ENCODE data around the gene IL9. TPM values are rescaled to one million over a fixed set of nuclear protein-coding genes. Genes with fewer than 3 reads are reported as not detected.

The IL9 gene
- total RNA-seq, 1 donor from 2014 or later, result not detected

DNA sequence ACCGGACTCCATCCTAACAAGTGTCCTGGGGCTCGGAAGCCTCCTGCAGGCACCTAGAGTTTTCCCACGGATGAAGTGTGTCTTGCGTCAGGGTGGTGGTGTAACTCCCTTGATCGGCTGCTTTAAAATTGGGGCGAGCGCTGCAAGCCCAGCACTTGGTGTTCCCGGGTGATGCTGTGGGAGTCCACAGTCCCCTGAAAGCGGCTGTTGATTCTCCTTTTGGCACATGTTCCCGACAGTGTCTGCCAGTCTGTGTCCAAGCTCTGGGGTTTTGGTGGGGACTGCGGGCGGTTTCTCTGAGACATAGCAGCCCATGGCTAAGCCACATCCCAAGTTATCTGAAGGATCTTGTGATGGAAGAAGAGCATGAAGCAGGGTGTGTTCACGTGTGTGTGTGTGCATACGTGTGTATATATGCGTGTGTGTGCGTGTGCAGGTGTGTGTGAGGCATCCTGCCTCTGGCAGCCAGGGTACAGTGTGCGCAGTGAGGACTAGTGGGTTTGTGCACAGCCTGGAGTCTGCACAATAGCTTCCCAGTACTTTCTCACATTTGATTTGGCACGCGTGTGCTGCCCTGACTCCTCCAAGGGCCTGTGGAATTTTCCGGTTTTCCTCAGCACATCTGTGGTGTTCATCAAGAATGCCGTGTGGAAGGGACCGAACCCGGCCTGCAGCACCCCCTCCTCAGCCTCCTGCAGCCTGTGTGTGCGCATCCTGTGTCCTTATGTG is 44.3 kb downstream of the IL9 start:
- peaks cover 6% of the 10 kb centered on the region for H3K9me3 Mint-ChIP-seq (ENCODE audit: low read depth)
- no peaks in the 10 kb centered on the region for H3K4me1 Mint-ChIP-seq (ENCODE audit: low read depth)
- TF ChIP-seq, protein P1, sequence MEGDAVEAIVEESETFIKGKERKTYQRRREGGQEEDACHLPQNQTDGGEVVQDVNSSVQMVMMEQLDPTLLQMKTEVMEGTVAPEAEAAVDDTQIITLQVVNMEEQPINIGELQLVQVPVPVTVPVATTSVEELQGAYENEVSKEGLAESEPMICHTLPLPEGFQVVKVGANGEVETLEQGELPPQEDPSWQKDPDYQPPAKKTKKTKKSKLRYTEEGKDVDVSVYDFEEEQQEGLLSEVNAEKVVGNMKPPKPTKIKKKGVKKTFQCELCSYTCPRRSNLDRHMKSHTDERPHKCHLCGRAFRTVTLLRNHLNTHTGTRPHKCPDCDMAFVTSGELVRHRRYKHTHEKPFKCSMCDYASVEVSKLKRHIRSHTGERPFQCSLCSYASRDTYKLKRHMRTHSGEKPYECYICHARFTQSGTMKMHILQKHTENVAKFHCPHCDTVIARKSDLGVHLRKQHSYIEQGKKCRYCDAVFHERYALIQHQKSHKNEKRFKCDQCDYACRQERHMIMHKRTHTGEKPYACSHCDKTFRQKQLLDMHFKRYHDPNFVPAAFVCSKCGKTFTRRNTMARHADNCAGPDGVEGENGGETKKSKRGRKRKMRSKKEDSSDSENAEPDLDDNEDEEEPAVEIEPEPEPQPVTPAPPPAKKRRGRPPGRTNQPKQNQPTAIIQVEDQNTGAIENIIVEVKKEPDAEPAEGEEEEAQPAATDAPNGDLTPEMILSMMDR (IDR thresholded peaks at IDR 0.05; ENCODE audit: unreplicated experiment), result no peak
- no peaks in the 10 kb centered on the region for H3K36me3 Mint-ChIP-seq (ENCODE audit: insufficient read depth)
- no peak for DNase-seq (ENCODE audit: low spot score, unreplicated experiment)
- H3K27ac Mint-ChIP-seq, result no peak overlapping the region
- no peak overlapping the region for H3K4me3 Mint-ChIP-seq (ENCODE audit: low read depth)
- H3K27me3 Mint-ChIP-seq, result peaks cover 30% of the 10 kb centered on the region

DNA sequence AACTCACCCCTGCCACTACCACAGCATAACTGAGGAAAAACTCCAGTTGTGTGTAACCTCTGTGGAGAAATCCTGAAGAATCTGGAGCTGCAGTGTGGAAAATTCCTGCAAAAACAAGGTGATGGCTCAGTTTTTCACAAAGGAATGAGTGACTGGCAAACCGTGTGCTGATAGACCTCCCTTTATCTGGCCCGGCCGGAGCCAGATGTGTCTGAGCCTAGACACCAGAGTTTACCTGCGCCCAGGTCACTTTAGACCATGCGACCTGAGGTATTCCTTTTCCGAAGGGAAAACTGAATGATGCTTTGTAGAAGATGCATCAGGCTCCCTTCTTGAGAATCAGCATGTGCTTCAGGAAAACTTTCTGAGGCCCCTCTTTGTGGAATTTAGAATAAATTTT is 45.0 kb downstream of the IL9 start:
- Mint-ChIP-seq H3K4me1 (ENCODE audit: low read depth) (no peaks in the 10 kb centered on the region), H3K27ac (no peak overlapping the region), H3K4me3 (ENCODE audit: low read depth) (no peak overlapping the region), H3K36me3 (ENCODE audit: insufficient read depth) (no peaks in the 10 kb centered on the region), H3K27me3 (peaks cover 23% of the 10 kb centered on the region), H3K9me3 (ENCODE audit: low read depth) (peaks cover 6% of the 10 kb centered on the region)
- TF ChIP-seq, protein P1 (IDR thresholded peaks at IDR 0.05; ENCODE audit: unreplicated experiment), result no peak
- no peak for DNase-seq (ENCODE audit: low spot score, unreplicated experiment)

DNA sequence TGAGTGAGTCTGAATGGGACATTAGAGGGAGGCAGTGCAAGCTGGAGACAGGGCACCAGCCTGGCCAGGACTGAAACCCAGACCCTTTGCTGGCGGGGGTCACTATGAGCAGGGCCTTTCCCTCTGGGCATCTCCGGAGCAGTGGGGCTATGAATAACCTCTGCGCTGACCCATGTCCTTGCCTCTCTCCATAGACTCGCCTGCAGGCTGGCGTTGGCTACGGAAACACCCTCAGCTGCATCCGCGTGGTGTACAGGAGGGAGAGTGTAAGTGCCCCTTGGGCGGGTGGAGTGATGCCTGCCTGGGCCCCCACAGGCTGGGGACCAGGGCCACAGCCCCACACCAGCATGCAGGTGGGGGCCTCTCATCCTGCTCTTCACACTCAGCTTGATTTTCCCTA is 45.4 kb downstream of the IL9 start:
- DNase-seq (ENCODE audit: low spot score, unreplicated experiment), result no peak

DNA sequence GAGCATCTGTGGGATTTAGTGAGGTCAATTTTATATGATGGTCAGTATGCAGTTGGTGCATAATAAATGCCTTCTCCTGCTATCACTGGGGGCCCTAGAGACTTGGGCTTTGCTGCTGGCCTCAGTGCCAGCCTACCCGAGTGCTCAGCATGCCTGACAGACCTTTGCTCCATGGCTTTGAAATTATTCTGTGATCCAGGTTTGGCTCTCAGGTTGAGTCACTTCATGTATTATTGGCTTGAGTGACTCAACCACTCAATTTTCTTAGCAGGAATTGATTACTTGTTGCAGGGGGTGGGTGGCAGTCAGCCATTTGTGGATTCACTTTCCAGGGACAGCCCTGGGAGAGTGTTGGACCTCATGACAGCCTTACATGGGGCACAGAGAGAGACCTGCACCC is 47.7 kb downstream of the IL9 start:
- peaks cover 19% of the 10 kb centered on the region for H3K27me3 Mint-ChIP-seq
- no peak for DNase-seq (ENCODE audit: low spot score, unreplicated experiment)
- H3K4me3 Mint-ChIP-seq (ENCODE audit: low read depth), result no peak overlapping the region
- TF ChIP-seq, protein P1 (IDR thresholded peaks at IDR 0.05; ENCODE audit: unreplicated experiment), result no peak
- H3K27ac Mint-ChIP-seq, result no peak overlapping the region
- H3K36me3 Mint-ChIP-seq (ENCODE audit: insufficient read depth), result no peaks in the 10 kb centered on the region
- no peaks in the 10 kb centered on the region for H3K9me3 Mint-ChIP-seq (ENCODE audit: low read depth)
- no peaks in the 10 kb centered on the region for H3K4me1 Mint-ChIP-seq (ENCODE audit: low read depth)

More for the DNA sequence above, 45.4 kb downstream of the IL9 start:
- TF ChIP-seq, protein P1 (IDR thresholded peaks at IDR 0.05; ENCODE audit: unreplicated experiment), result no peak
- Mint-ChIP-seq H3K4me1 (ENCODE audit: low read depth) (no peaks in the 10 kb centered on the region), H3K4me3 (ENCODE audit: low read depth) (no peak overlapping the region), H3K36me3 (ENCODE audit: insufficient read depth) (no peaks in the 10 kb centered on the region), H3K9me3 (ENCODE audit: low read depth) (peaks cover 6% of the 10 kb centered on the region), H3K27ac (no peak overlapping the region), H3K27me3 (peaks cover 21% of the 10 kb centered on the region)

DNA sequence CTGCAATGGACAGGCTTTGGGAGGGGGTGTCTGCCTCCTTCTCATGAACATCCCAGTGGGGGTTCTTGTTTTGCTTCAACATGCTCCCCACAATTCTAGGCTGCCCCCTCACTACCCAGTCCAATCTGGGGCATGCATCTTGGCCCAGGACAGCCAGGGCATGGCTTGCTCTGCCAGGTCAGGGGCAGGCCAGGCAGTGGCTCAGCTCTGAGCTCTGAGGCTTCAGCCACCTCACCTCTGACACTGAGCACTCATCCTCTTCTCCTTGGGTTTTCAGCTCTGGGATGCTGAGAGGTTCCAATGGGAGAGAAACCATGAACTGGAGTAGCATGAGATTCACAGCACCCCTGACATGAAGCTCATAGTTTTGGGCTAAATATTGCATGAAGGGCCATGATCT is 49.3 kb downstream of the IL9 start:
- no peaks in the 10 kb centered on the region for H3K9me3 Mint-ChIP-seq (ENCODE audit: low read depth)
- H3K4me1 Mint-ChIP-seq (ENCODE audit: low read depth), result no peaks in the 10 kb centered on the region
- H3K4me3 Mint-ChIP-seq (ENCODE audit: low read depth), result no peak overlapping the region
- no peaks in the 10 kb centered on the region for H3K36me3 Mint-ChIP-seq (ENCODE audit: insufficient read depth)
- H3K27ac Mint-ChIP-seq, result no peak overlapping the region
- no peak for DNase-seq (ENCODE audit: low spot score, unreplicated experiment)
- peaks cover 25% of the 10 kb centered on the region for H3K27me3 Mint-ChIP-seq
- TF ChIP-seq, protein P1 (IDR thresholded peaks at IDR 0.05; ENCODE audit: unreplicated experiment), result no peak

Data from progenitor cell of endocrine pancreas (in vitro differentiated cells).